HG02623 (cell line): ENCODE results near the gene SBK2.
A peak's percentile ranks its signal among the peaks of the same experiment; 100 is the strongest.
"Not testable (repeated sequence)": the region's sequence is repeated elsewhere in the genome, so short reads cannot be mapped to it uniquely, and the experiment has no call there.

ENCODE experiments used
- ATAC-seq: cut with Tn5 transposase; IDR thresholded peaks from one replicate; pipeline ENCODE4 v1.9.1; 2021; ENCODE audit warnings: moderate library complexity; ENCODE audit not compliant: unreplicated experiment

The SBK2 gene

DNA sequence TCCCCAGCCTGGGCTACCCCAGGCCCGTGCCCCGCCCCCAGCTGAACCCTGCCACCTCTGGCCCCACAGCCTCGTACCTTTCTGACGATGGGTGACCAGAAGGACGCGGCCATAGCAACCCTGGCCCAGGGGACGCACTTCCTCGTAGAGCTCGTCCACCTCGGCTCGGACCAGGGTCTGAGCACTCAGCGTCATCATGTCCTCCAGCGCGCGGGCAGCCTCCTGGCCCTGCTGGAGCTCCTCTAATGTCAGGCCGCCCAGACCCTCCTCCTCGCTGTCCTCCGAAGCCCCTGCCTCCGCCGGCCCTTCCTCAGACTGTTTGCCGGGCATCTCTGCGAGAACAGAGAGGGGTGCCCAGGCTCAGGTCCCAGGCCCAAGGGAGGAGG is 975 bp downstream of the SBK2 start:
- ATAC-seq: no peak

DNA sequence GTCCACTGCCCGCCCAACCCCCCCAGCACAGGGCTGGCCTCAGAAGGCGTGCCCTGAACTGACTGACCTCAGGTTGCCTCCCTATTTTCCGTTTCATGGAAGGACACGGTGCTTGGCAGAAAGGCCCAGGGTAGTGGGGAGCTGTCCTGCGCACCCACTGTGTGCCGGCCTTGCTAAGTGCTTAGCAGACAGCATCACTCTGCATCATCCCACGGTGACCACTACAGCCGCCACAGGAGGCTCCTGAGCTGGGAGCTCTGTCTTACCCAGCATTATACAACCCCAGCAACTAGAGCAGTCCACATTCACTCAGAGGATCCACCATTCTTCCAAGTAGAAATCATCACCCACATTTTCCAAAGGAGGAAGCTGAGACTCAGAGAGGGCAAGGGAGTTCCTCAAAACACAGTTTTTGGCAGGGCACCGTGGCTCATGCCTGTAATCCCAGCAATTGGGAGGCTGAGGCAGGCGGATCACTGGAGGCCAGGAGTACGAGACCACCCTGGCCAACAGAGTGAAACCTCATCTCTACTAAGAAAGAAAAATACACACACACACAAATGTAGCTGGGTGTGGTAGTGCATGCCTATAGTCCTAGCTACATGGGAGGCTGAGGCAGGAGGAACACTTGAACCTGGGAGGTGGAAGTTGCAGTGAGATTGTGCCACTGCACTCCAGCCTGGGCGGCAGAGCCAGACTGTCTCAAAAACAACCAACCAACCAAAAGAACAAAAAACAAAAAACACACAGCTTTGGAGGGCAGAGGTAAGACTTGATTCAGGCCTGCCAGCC is 1.6 kb downstream of the SBK2 start:
- no peak for ATAC-seq

DNA sequence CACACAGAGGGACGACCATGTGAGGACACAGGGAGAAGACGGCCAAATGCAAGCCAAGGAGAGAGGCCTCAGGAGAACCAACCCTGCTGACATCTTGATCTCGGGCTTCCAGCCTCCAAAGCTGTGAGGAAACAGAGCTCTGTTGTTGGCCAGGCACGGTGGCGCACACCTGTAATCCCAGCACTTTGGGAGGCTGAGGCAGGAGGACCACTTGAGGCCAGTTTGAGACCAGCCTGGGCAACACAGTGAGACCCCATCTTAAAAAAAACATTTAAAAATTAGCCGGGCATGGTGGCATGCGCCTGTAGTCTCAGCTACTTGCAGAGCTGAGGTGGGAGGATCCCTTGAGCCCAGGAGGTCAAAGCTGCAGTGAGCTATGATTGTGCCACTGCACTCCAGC is 2.7 kb downstream of the SBK2 start:
- ATAC-seq: not testable (repeated sequence)

DNA sequence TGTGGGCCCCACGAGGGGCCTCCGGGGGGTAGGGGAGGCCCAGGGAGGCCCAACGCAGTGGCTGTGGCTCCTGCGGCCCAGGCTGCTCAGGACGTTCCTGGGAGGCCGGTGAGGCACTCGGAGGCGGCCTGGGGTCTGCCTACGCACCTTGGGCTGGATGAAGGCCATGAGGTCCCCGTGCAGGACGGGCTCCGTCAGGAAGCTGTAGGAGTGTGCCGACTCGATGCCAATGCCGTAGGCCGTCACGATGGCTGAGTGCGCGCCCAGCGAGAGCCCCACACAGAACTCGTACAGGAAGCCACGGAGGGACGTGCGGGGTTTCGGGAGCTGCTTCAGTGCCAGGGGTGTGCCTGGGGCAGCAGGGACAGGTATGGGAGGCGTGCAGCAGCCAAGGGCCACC is 5.9 kb downstream of the SBK2 start:
- no peak for ATAC-seq

DNA sequence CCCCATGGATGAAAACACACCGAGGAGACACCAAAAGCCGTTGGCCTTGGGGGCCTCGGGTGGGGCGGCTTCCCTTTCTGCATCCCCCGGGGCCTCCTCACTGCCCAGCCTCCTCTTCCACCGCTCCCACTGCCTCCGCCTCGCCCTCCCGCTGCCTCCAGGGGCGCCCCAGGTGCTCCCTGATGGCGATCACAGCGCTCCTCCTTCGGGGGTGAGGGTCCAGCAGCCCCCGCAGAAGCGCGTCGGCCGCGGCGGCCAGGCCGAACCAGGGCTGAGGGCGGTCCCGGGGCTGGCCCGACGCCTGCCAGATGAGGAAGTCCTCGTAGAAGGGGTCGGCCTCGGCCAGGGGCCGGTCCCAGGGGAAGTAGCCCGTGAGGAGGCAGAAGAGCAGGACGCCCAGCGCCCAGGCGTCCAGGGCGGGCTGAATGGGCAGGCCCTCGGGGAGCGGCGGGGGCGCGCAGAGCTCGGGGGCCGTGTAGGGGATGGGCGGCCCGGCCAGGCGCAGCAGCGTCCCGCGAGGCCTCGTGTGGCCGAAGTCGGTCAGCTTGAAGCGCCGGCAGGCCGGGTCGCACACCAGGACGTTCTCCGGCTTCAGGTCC is 7.2 kb downstream of the SBK2 start:
- no peak for ATAC-seq

DNA sequence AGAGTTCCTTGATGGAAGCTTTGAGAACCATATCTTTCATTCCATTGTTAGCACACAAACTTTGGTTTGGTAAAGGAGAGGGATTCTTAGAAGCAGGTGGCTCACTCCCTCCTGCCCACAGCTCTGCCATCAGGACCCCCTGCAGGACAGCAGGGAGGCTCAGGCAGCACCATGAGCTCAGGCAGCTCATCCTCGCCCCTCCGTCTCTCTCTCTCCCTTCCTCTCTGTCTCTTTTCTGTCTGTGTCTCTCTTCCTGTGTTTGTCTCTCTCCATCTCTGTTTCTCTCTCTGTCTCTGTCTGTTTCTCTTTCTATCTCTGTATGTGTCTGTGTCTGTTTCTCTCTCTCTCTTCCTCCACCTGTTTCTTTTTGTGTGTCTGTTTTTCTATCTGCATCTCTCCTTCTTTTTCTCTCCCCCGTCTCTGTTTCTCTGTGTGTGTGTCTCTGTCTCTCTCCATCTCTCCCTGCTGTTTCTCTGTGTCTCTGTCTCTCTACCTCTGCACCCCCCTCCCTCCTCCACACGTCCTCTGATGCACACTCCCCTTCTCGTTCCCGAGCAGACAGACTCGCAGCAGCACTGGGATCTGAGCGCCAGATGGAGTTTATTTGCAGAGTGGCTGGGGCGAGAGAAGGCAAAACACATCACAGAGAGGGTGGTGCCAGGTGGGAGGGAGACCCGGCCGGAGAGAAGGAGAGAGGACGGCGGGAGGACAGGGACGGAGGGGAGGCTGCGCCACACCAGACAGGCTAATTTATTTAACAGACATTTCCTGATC is 8.7 kb downstream of the SBK2 start:
- no peak for ATAC-seq

DNA sequence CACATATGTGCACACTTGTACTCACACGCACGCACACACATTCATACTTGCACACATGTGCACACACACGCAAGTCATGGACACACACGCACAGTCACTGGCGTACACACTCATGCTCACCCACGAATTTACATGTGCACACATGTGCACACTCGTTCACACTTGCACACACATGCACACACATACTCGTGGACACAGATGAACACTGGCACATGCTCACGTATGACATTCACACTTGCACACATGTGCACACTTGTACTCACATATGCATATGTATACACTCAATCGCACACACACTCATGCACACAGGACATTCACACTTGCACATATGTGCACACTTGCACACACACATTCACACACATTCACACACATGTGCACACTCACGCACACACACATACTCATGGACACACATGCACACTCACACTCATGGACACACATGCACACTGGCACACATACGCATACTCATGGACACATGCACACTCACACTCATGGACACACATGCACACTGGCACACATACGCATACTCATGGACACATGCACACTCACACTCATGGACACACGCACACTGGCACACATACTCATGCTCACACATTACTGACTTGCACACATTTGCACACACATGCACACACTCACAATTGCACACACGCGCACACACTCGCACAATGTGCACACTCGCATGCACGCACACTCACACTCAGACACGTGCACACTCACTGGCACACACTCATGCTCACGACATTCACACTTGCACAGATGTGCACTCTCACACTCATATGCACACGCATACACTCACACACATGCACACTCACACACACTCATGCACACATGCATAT is 9.5 kb downstream of the SBK2 start:
- no peak for ATAC-seq

DNA sequence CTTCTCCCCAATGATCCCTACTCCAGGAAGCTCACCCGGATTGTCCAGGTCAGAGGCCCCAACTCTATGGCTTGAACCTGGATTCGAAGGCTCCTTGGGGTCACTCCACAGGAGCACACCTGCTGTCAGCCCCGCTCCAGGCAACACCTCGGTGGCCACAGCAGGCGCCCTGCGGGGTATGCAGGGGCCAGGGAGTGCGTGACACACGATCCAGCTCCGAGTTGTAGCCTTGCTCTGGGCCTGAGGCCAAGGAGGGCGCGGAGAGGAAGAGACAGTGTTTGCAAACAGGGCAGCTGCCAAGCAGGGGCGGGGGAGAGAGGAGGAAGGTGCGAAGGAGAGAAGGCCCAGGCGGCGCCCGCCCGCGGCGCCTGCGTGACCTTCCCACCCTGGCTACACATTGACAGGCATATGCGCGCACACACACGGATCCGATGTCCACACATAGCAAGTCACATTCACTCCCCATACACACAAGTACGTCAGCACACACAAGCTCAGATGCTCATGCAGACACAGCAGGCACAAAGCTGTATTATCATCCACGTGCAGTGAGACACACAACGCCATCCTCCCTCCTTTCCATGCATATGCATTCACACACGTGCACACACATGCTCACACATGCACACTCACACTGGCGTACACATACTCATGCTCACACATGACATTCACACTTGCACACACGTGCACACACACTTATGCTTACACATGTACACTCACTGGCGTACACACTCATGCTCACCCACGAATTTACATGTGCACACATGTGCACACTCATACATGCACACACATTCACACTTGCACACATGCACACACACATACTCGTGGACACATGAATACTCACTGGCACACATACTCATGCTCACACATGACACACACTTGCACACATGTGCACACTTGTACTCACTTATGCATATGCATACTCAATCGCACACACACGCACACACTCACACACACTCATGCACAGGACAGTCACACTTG is 10.4 kb downstream of the SBK2 start:
- ATAC-seq: no peak

DNA sequence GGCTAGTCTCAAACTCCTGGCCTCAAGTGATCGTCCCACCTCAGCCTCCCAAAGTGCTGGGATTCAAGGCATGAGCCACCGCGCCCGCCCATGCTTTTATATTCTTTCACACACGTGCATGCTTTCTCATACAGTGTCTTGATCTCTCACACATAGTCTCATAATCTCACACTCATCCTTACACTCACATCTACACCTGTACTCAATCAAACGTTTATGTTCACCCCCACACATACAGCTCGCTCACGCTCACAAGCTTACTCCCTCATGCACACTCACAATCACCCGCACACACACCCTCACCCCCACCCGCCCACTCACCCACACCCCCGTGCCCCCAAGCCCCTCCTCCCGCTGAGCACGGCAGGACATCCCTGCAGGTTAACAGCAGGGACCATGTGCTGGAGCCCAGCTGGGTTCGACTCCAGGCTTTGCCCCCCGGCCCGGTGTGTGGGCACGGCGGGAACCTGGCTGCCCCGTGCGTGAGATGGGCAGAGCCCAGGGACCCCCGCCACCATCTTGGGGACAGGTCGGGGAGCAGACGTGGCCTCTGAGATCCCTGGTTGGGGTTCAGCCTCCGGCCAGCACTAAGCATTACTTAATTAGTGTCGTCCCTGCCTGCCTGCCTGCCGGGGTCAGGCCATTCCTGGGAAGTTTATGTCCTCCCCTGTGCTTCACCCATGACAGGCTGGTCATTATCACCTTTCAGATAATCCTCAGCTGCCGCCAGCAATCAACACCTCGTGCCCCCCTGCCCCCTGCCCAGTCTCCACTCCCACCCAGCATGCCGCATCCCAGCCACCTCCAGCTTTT is 11.4 kb downstream of the SBK2 start:
- no peak for ATAC-seq

DNA sequence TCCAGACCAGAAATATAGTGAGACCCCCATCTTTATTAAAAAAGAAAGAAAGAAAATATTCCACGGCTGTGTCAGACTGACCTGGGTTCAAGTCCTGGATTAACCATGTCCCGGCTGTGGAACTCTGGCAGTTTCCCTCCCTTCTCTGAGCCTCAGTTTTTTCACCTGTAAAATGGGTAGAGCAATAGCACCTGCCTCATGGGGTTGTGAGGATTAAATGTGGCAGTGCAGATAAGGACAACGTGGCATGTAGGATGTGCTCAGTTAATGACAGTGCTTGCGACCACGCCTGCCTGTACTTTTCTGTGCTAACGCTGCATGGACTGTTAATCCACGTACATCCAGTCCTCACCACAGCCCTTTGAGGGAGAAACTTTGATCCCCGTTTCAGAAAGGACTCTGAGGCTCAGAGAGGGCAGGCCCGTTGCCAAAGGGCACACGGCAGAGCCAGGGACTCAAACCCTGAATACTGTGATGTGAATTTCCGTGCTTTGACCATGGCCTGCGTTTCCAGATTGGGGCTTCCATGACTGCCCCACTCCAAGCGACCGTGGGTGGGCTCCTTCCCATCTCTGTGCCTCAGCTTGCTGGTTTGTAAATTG is 16.1 kb downstream of the SBK2 start:
- ATAC-seq: no peak

DNA sequence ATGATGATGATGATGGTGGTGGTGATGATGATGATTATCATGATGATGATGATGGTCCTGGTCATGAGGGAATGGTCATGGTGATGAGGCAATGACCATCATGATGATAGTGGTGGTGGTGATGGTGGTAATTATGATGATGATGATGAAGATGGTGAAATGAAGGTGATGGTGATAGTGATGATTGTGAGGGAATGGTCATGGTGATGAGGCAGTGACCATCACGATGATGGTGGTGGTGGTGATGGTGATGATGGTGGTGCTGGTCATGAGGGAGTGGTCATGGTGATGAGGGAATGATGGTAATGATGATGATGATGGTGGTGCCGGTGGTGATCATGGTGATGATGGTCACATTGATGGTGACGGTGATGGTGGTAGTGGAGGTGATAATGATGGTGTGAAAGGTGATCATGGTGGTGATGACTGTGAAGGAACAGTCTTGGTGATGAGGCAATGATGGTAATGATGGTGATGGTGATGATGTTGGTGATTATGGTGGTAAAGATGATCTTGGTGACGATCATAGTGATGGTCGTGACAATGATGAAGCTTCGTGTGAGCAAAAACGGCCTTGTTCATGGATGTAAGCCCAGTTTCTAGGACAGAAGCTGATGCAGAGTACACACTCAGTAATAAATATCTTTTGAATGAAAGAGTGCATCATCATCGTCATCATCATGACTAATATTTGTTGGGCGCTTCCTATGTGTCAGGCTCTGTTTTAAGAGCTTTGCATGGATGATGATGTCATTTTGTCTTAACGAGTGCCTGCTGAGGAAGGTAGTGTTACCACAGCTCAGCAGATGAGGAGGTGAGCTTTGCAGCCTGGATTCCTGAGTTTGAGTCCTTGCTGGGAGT is 17.3 kb downstream of the SBK2 start:
- ATAC-seq: no peak

DNA sequence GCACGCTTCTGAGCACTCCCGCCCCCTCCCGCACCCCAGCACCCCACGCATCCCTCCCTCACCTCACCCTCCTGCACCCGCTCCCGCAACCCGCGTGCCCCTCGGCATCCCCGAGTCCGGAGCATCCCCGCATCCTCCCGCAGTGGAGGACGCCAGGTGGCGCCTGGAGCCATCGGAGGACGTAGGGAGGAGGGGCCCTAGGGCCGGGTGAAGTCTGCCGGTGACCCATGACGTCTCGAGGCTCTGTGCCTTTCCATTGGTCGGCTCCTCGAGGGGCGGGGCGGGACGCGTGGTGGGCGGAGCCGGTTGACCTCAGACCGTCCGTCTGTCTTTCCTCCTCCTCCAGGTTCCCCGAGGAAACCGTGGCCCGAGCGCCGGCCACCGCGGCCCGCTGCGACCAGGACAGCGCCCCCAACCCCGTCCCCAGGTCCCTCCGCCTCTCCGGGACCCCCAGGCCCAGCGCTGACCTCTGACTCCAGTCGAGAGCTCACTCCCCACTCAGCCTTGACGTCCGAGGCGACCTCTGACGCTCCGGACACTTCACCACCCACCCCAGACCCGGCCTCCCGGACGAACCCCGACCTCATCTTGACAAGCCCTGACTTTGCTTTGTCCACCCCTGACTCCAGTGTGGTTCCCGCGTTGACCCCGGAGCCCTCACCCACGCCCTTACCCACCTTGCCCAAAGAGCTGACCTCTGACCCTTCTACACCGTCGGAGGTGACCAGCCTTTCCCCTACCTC is 19.9 kb downstream of the SBK2 start:
- ATAC-seq: peak; percentile 96

DNA sequence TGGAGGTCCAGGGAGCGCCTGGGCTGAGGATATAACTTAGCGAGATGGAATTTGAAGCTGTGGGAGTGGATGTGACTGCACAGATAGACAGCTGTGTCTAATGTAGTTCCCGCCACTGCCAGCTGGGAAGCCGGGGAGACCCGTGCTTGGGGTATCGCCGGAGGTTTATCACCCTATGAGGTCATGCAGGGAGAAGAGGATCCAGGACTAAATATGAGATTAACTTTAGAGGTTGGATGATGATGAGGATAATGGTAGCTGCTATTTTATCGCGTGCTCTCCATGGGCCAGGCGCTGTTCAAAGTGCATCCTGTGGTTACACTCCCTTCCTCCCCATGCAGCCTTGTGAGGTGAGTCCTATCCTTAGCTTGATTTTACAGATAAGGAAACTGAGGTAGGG is 28.8 kb downstream of the SBK2 start:
- no peak for ATAC-seq

DNA sequence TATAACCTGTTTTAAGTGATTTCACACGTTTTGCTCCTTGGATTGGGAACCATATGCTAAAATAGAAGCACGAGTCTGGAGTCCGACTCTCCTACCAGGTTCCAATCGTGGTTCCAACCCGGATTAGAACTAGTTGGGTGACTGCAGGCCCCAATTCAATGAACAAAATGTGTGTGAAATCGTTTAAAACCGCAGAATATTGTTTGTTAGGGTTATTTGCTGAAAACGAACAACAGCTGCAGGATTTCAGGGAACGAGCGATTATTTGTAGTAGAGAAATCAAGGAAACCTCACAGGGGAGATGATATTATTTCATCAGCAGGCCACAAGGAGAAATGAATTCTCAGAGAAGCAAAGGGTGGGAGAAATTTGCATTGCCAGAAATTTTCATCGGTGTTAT is 32.0 kb downstream of the SBK2 start:
- ATAC-seq: no peak

DNA sequence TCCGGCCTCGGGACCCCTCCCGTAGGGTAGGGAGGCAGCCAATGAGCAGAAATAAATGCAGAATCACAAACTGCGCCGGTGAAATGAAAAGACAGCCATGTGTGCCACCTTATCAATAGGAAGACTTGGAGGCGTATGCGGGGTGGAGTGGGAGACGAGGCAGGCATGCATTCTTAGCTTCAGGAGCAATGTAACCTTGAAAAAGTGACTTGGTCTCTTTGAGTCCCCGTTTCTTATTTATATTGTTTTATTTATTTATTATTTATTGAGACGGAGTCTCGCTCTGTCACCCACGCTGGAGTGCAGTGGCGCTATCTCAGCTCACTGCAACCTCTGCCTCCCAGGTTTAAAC is 32.7 kb downstream of the SBK2 start:
- ATAC-seq: no peak

DNA sequence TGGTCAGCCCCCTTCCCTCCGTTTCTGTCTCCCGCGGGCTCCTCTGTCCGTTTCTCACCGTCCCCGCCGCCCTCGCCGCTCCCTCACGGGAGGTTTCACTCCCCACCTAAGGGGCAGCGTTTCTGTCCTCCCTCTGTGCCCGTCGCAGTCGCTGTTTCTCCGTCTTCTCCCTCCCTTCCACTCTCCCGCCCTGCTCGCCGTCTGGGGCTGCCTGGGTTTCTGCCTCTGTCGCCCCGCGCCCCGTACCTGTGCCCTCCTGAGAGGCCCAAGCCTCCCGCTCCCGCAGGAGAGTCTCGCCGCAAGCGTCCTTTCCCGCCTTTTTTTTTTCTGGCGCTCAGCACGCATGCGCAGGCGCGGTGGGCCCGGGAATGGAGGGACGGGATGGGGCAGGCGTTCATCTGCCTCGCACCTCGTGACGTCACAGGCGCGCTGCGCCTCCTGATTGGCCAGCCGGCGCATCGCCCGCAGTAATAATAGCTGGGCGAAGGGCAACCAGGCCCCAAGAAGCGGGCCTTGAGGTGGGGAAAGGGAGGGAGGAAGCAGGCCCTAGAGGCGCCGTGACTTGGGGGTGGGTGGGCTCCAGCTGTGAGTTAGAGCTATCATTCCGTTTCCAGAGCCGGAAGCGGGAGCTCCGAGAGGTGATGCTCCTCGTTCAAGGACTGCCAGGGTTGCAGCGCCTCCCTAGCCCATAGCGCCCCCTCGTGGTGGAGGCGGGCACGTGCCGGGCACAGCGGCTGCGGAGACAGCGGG is 33.3 kb downstream of the SBK2 start:
- peak; percentile 88 for ATAC-seq

DNA sequence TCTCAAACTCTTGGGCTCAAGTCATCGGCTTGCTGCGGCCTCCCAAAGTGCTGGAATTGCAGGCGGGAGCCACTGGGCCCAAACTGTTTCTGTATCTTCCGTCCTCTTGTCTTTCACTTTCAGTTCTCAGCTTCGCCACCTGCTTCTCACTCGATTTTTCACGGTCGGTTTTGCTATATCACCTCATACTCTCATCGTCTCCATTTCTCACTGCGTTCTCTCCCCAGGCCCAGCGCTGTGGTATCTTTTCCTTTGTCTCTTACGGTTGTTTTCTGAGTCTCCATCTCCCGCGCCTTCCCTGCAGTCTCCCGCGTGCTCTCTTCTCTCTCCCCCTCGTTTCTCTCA is 33.8 kb downstream of the SBK2 start:
- ATAC-seq: no peak
